ENCODE data around the gene SMIM17. TPM values are rescaled to one million over a fixed set of nuclear protein-coding genes. Genes with fewer than 3 reads are reported as not detected.

Gene SMIM17
- total and polyA plus RNA-seq, 2 of the 13 experiments (the other 11 are each of a cell fraction or from before 2014, with no cell fraction given) = 0.21 to 0.53 TPM

GRCh38 chr19:56654151-56654550 is 11.2 kb downstream of the SMIM17 start:
- H3K9me3 ChIP-seq (ENCODE audit: low read length) = peaks cover 32% of the 10 kb centered on the region
- no peak overlapping the region for H2AFZ ChIP-seq (ENCODE audit: low read length)
- ChIA-PET CTCF (ENCODE audit: low intra/inter-chr PET ratio, low total read pairs) (no interaction called here), POLR2A (no interaction called here)
- no peak overlapping the region for H3K4me2 ChIP-seq (ENCODE audit: low read depth, low read length)
- H3K79me2 ChIP-seq (ENCODE audit: insufficient read depth, low read length) = no peaks in the 10 kb centered on the region
- H3K36me3 ChIP-seq (replicated peaks in 1 of 2; ENCODE audit: control insufficient read depth in 1 of 2, insufficient read depth in 2 of 2, low read length in 2 of 2) = no peaks in the 10 kb centered on the region
- no peak overlapping the region for H3K9ac ChIP-seq (ENCODE audit: insufficient read depth, low read depth, low read length)
- DNase-seq (ENCODE audit: low spot score) (no peak), FAIRE-seq (no peak), ATAC-seq (no peak)
- intact Hi-C loops (cut with micrococcal nuclease; ENCODE audit: unreplicated experiment) (no loop called here), in situ Hi-C loops (cut with HindIII; ENCODE audit: extremely low pct_ligation_motif_present, low pct_unique_long_range_greater_than_20kb) (no loop called here)
- TF ChIP-seq ATAD3A (CRISPR knock-in tag; IDR thresholded peaks at IDR 0.05) = no peak
- TF ChIP-seq ATF7 (IDR thresholded peaks at IDR 0.05) = peak; percentile 92
- TF ChIP-seq ATF7 (CRISPR knock-in tag; IDR thresholded peaks at IDR 0.05) = no peak
- peak; percentile 83 for TF ChIP-seq CREB1 (IDR thresholded peaks at IDR 0.05)
- TF ChIP-seq CREB1 (CRISPR knock-in tag; IDR thresholded peaks at IDR 0.05) = no peak
- H3K4me1 ChIP-seq (ENCODE audit: insufficient read depth, low read length) = no peaks in the 10 kb centered on the region
- no peak overlapping the region for H3K27ac ChIP-seq (ENCODE audit: extremely low read length, insufficient read depth, low read length)
- H4K20me1 ChIP-seq (ENCODE audit: insufficient read depth, low read length) = no peaks in the 10 kb centered on the region
- 30% methylated on average over 3 of the region's 3 CpGs for WGBS (ENCODE audit: low lambda C conversion rate)
- no peak overlapping the region for H3K4me3 ChIP-seq (replicated peaks in 1 of 3; ENCODE audit: insufficient read depth in 1 of 3, low read depth in 2 of 3, low read length in 3 of 3)
- BruUV-seq (replicated peaks) = no TSS peak
- no peaks in the 10 kb centered on the region for H3K27me3 ChIP-seq (ENCODE audit: control insufficient read depth in 1 of 2, insufficient read depth in 2 of 2, low read length in 2 of 2)

GRCh38 chr19:56660381-56661107 is 17.6 kb downstream of the SMIM17 start:
- Histone ChIP-seq H2AFZ (ENCODE audit: low read length) (no peak overlapping the region), H3K27me3 (ENCODE audit: control insufficient read depth in 1 of 2, insufficient read depth in 2 of 2, low read length in 2 of 2) (no peaks in the 10 kb centered on the region), H4K20me1 (ENCODE audit: insufficient read depth, low read length) (no peaks in the 10 kb centered on the region), H3K9ac (ENCODE audit: insufficient read depth, low read depth, low read length) (no peak overlapping the region), H3K4me3 (replicated peaks in 1 of 3; ENCODE audit: insufficient read depth in 1 of 3, low read depth in 2 of 3, low read length in 3 of 3) (no peak overlapping the region), H3K9me3 (ENCODE audit: low read length) (peaks cover 29% of the 10 kb centered on the region), H3K27ac (ENCODE audit: extremely low read length, insufficient read depth, low read length) (no peak overlapping the region), H3K4me2 (ENCODE audit: low read depth, low read length) (no peak overlapping the region), H3K36me3 (replicated peaks in 1 of 2; ENCODE audit: control insufficient read depth in 1 of 2, insufficient read depth in 2 of 2, low read length in 2 of 2) (no peaks in the 10 kb centered on the region), H3K79me2 (ENCODE audit: insufficient read depth, low read length) (no peaks in the 10 kb centered on the region), H3K4me1 (ENCODE audit: insufficient read depth, low read length) (no peaks in the 10 kb centered on the region)
- WGBS (ENCODE audit: low lambda C conversion rate) = 75% methylated on average over 22 of the region's 32 CpGs
- ChIA-PET POLR2A (no interaction called here), CTCF (ENCODE audit: low intra/inter-chr PET ratio, low total read pairs) (no interaction called here)
- intact Hi-C loops (cut with micrococcal nuclease; ENCODE audit: unreplicated experiment) (no loop called here), in situ Hi-C loops (cut with HindIII; ENCODE audit: extremely low pct_ligation_motif_present, low pct_unique_long_range_greater_than_20kb) (no loop called here)
- ATAC-seq (no peak), DNase-seq (ENCODE audit: low spot score) (no peak), FAIRE-seq (no peak)
- TF ChIP-seq PITX1 (CRISPR knock-in tag; IDR thresholded peaks at IDR 0.05) (no peak), HDAC6 (IDR thresholded peaks at IDR 0.05; ENCODE audit: low read depth, low read length) (no peak), ZBTB33 (CRISPR knock-in tag; IDR thresholded peaks at IDR 0.05) (peak; percentile 60), ZNF260 (CRISPR knock-in tag; IDR thresholded peaks at IDR 0.05; ENCODE audit: borderline replicate concordance, low read depth) (no peak), ZNF232 (CRISPR knock-in tag; IDR thresholded peaks at IDR 0.05; ENCODE audit: borderline replicate concordance) (no peak), STAG1 (CRISPR knock-in tag; IDR thresholded peaks at IDR 0.05) (peak; percentile 22), CTCF (CRISPR knock-in tag; IDR thresholded peaks at IDR 0.05) (peak; percentile 39), ATF7 (IDR thresholded peaks at IDR 0.05) (no peak), ATF7 (CRISPR knock-in tag; IDR thresholded peaks at IDR 0.05) (no peak), TRAFD1 (CRISPR knock-in tag; IDR thresholded peaks at IDR 0.05; ENCODE audit: borderline replicate concordance) (no peak)
- no TSS peak for BruUV-seq (replicated peaks)

Measured in HepG2 (cell line).